ENCODE data around the gene TTC17.

- TF ChIP-seq, protein P1, sequence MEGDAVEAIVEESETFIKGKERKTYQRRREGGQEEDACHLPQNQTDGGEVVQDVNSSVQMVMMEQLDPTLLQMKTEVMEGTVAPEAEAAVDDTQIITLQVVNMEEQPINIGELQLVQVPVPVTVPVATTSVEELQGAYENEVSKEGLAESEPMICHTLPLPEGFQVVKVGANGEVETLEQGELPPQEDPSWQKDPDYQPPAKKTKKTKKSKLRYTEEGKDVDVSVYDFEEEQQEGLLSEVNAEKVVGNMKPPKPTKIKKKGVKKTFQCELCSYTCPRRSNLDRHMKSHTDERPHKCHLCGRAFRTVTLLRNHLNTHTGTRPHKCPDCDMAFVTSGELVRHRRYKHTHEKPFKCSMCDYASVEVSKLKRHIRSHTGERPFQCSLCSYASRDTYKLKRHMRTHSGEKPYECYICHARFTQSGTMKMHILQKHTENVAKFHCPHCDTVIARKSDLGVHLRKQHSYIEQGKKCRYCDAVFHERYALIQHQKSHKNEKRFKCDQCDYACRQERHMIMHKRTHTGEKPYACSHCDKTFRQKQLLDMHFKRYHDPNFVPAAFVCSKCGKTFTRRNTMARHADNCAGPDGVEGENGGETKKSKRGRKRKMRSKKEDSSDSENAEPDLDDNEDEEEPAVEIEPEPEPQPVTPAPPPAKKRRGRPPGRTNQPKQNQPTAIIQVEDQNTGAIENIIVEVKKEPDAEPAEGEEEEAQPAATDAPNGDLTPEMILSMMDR (IDR thresholded peaks at IDR 0.05), result no peak
- no peak for TF ChIP-seq EZH2phosphoT487 (IDR thresholded peaks at IDR 0.05)
- no peak for TF ChIP-seq EZH2 (IDR thresholded peaks at IDR 0.05)
These were observed 144.7 kb downstream of the TTC17 start for GRCh38 chr11:43503417-43503816.
